Stimulated activated naive CD8-positive, alpha-beta T cell treated with anti-CD3 and anti-CD28 coated beads, Interleukin-15, Interleukin-2, amounts not matched to agents 100 ng/mL and 50 ng/mL, for 24 hours (primary cell): ENCODE data around the gene PLCB4.

ENCODE experiments used
- H3K27ac Mint-ChIP-seq: one replicate; pipeline ENCODE4 v1.8.0; 2021; ENCODE audit warnings: mild to moderate bottlenecking, mixed read lengths
- H3K27me3 Mint-ChIP-seq: one replicate; pipeline ENCODE4 v1.8.0; 2021; ENCODE audit warnings: mixed read lengths
- H3K36me3 Mint-ChIP-seq: one replicate; pipeline ENCODE4 v1.8.0; 2021; ENCODE audit warnings: low read depth, mixed read lengths
- H3K4me1 Mint-ChIP-seq: one replicate; pipeline ENCODE4 v1.8.0; 2021; ENCODE audit warnings: low read depth, mixed read lengths
- H3K4me3 Mint-ChIP-seq: one replicate; pipeline ENCODE4 v1.8.0; 2021; ENCODE audit warnings: mild to moderate bottlenecking, mixed read lengths
- H3K9me3 Mint-ChIP-seq: one replicate; pipeline ENCODE4 v1.8.0; 2021; ENCODE audit warnings: mixed read lengths

PLCB4 gene

GRCh38 chr20:9243986-9244385, 175.1 kb downstream of the PLCB4 start:
- no peak overlapping the region for H3K4me3 Mint-ChIP-seq
- no peaks in the 10 kb centered on the region for H3K4me1 Mint-ChIP-seq
- no peaks in the 10 kb centered on the region for H3K36me3 Mint-ChIP-seq
- H3K27me3 Mint-ChIP-seq = no peaks in the 10 kb centered on the region
- H3K9me3 Mint-ChIP-seq = no peaks in the 10 kb centered on the region
- no peak overlapping the region for H3K27ac Mint-ChIP-seq

- Mint-ChIP-seq H3K9me3 (no peaks in the 10 kb centered on the region), H3K4me3 (no peak overlapping the region), H3K36me3 (no peaks in the 10 kb centered on the region), H3K27ac (no peak overlapping the region), H3K27me3 (no peaks in the 10 kb centered on the region), H3K4me1 (no peaks in the 10 kb centered on the region)
Observed at GRCh38 chr20:9244811-9245210, 175.9 kb downstream of the PLCB4 start.

DNA sequence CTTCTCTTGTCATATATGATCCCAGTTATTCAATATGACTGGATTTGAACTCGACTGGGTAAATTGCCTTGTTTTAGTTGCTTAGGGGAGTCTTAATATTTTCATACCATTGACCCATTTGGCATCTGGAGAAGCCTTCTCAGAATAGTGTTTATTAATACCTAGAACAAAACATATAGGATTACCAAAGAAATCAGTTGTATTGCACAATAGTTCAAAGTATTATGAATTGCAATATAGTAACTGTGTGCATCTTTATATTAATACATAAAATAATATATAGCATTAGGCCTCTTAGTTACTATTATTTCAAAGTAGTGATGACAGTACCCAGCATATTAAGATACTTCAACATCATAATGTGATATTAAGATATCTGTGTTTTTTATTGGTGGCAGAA, 177.8 kb downstream of the PLCB4 start:
- H3K36me3 Mint-ChIP-seq = no peaks in the 10 kb centered on the region
- no peaks in the 10 kb centered on the region for H3K27me3 Mint-ChIP-seq
- H3K9me3 Mint-ChIP-seq = no peaks in the 10 kb centered on the region
- H3K4me1 Mint-ChIP-seq = no peaks in the 10 kb centered on the region
- no peak overlapping the region for H3K27ac Mint-ChIP-seq
- no peak overlapping the region for H3K4me3 Mint-ChIP-seq

GRCh38 chr20:9250511-9250910, 181.6 kb downstream of the PLCB4 start:
- Mint-ChIP-seq H3K4me3 (no peak overlapping the region), H3K27me3 (no peaks in the 10 kb centered on the region), H3K27ac (no peak overlapping the region), H3K36me3 (no peaks in the 10 kb centered on the region), H3K9me3 (no peaks in the 10 kb centered on the region), H3K4me1 (no peaks in the 10 kb centered on the region)

DNA sequence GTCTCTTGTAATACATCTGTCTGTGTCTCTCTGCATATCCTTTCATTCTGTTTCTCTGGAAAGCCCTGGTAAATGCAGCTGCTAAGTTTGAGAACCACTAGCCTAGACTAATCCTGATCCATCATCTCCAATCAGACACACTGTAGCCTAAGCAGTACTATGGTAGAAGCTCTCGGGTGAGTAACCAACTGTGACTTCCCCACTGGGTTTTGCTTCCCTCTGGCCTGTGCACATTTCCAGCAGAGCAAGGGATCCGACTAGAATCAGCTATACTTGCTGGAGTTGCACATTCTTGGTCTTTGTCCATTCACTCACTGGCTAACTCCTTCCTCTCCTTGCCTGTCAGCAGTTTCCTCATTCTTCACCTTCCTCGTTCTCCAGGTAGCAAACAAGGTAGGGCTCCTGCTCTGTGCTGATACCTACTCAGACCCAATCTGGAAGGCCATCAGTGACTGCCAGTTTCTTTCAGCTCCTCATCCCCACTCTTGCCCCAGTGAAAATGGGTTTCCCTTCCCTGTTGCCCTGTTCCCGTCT, 184.2 kb downstream of the PLCB4 start:
- no peaks in the 10 kb centered on the region for H3K4me1 Mint-ChIP-seq
- H3K27ac Mint-ChIP-seq = no peak overlapping the region
- no peak overlapping the region for H3K4me3 Mint-ChIP-seq

DNA sequence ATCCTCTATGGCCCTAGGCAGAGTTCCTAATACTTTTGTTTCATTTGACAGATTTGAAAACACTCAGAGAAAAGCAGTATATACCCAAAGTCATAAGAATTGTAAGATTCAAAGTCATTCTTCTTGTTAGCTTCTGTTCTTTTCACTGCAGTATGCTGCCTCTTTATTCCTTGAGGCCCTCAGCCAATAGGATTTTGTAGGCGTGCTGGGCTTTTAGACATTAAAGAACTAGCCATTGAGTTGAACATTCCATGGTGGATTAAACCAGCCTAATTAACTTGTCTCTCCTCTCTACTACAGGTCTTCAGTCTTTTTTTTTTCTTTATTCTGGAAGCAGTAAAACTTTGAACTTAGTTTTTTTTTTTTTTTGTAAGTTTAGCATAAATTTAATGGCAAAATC, 186.3 kb downstream of the PLCB4 start:
- Mint-ChIP-seq H3K9me3 (no peaks in the 10 kb centered on the region), H3K36me3 (no peaks in the 10 kb centered on the region), H3K4me1 (no peaks in the 10 kb centered on the region), H3K27ac (no peak overlapping the region), H3K4me3 (no peak overlapping the region), H3K27me3 (no peaks in the 10 kb centered on the region)

More for the DNA sequence above, 184.2 kb downstream of the PLCB4 start:
- H3K36me3 Mint-ChIP-seq = no peaks in the 10 kb centered on the region
- H3K9me3 Mint-ChIP-seq = no peaks in the 10 kb centered on the region
- H3K27me3 Mint-ChIP-seq = no peaks in the 10 kb centered on the region

GRCh38 chr20:9256393-9256792, 187.5 kb downstream of the PLCB4 start:
- no peaks in the 10 kb centered on the region for H3K9me3 Mint-ChIP-seq
- H3K36me3 Mint-ChIP-seq = no peaks in the 10 kb centered on the region
- H3K4me3 Mint-ChIP-seq = no peak overlapping the region
- H3K4me1 Mint-ChIP-seq = no peaks in the 10 kb centered on the region
- no peaks in the 10 kb centered on the region for H3K27me3 Mint-ChIP-seq
- no peak overlapping the region for H3K27ac Mint-ChIP-seq

GRCh38 chr20:9258901-9259300, 190.0 kb downstream of the PLCB4 start:
- Mint-ChIP-seq H3K4me3 (no peak overlapping the region), H3K27ac (no peak overlapping the region), H3K27me3 (no peaks in the 10 kb centered on the region), H3K36me3 (no peaks in the 10 kb centered on the region), H3K4me1 (no peaks in the 10 kb centered on the region), H3K9me3 (no peaks in the 10 kb centered on the region)

DNA sequence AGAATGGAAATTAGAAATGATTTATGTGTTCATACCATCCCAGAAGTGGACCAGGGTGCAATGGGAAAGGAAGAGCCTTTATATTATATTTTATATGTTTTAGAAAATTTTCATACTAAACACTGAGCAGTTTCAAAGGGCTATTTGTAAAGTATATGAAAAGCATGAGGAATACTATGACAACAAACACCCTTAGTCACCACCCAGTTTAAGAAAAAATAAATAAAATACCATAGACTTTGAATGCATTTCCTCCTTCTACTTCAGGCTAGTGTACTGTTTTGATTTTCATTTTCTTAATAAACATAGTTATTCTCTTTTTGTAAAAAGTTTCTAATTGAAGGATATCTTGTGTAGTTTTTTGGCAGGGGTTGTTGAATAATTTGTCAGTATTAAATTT, 191.1 kb downstream of the PLCB4 start:
- Mint-ChIP-seq H3K27me3 (no peaks in the 10 kb centered on the region), H3K4me1 (no peaks in the 10 kb centered on the region), H3K27ac (no peak overlapping the region)

GRCh38 chr20:9261781-9262180, 192.9 kb downstream of the PLCB4 start:
- H3K9me3 Mint-ChIP-seq = no peaks in the 10 kb centered on the region
- no peaks in the 10 kb centered on the region for H3K36me3 Mint-ChIP-seq
- H3K4me1 Mint-ChIP-seq = no peaks in the 10 kb centered on the region
- H3K4me3 Mint-ChIP-seq = no peak overlapping the region
- H3K27ac Mint-ChIP-seq = no peak overlapping the region
- no peaks in the 10 kb centered on the region for H3K27me3 Mint-ChIP-seq

More for the DNA sequence above, 191.1 kb downstream of the PLCB4 start:
- no peak overlapping the region for H3K4me3 Mint-ChIP-seq
- no peaks in the 10 kb centered on the region for H3K9me3 Mint-ChIP-seq
- no peaks in the 10 kb centered on the region for H3K36me3 Mint-ChIP-seq

GRCh38 chr20:9262653-9263194, 193.8 kb downstream of the PLCB4 start:
- H3K4me3 Mint-ChIP-seq = no peak overlapping the region
- no peaks in the 10 kb centered on the region for H3K4me1 Mint-ChIP-seq
- no peaks in the 10 kb centered on the region for H3K9me3 Mint-ChIP-seq
- no peaks in the 10 kb centered on the region for H3K27me3 Mint-ChIP-seq
- no peaks in the 10 kb centered on the region for H3K36me3 Mint-ChIP-seq
- H3K27ac Mint-ChIP-seq = no peak overlapping the region

GRCh38 chr20:9269280-9269971, 200.5 kb downstream of the PLCB4 start:
- Mint-ChIP-seq H3K36me3 (no peaks in the 10 kb centered on the region), H3K27me3 (no peaks in the 10 kb centered on the region), H3K27ac (no peak overlapping the region), H3K9me3 (no peaks in the 10 kb centered on the region), H3K4me3 (no peak overlapping the region), H3K4me1 (no peaks in the 10 kb centered on the region)

DNA sequence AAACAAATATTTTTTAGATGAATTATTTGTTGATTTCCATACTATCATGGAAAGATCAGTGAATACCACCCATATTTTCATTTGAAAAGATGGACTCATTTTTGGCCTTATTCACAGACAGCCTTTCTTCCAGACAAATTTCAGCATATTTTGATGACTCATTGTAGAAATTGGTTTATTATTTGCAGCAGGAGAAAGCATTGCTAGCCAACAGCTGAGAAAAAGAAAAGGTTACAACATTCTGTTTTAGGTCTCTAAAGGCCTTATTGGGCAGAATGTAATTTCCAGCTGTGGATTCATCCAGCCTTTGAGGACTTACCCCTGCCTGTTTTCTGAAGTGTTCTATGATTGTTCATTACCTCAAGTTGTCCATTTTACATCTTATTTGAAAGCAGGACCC, 201.9 kb downstream of the PLCB4 start:
- H3K4me3 Mint-ChIP-seq = no peak overlapping the region
- no peak overlapping the region for H3K27ac Mint-ChIP-seq
- H3K9me3 Mint-ChIP-seq = no peaks in the 10 kb centered on the region
- no peaks in the 10 kb centered on the region for H3K4me1 Mint-ChIP-seq
- H3K36me3 Mint-ChIP-seq = no peaks in the 10 kb centered on the region
- no peaks in the 10 kb centered on the region for H3K27me3 Mint-ChIP-seq

DNA sequence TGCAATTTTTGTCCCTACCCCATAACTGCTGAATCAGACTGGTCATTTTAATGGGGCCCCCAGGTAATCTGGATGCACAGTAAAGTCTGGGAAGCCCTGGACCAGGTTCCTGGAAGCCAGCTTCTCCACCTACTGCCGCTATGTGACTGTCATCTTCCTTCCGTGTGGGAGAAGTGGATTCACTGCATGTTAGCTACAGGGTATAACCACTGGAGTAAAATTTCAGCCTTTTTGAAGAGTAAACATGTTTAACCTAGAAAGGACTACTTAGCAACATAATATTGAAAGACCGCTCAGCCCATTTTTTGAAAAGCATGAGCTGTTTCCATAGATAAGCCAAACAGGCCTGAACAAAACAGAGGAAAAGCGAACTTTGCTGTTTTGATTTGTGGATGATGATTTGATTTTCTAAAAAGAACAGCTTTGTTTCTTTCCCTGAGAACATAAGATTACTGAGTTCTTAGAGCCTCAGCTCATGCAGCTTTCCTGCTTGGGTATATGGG, 208.1 kb downstream of the PLCB4 start:
- Mint-ChIP-seq H3K4me3 (no peak overlapping the region), H3K36me3 (no peaks in the 10 kb centered on the region), H3K27me3 (peaks cover 7% of the 10 kb centered on the region), H3K27ac (no peak overlapping the region), H3K4me1 (no peaks in the 10 kb centered on the region), H3K9me3 (no peaks in the 10 kb centered on the region)

- Mint-ChIP-seq H3K36me3 (no peaks in the 10 kb centered on the region), H3K4me1 (no peaks in the 10 kb centered on the region), H3K27ac (no peak overlapping the region), H3K27me3 (peaks cover 7% of the 10 kb centered on the region), H3K4me3 (no peak overlapping the region), H3K9me3 (no peaks in the 10 kb centered on the region)
Observed at GRCh38 chr20:9279918-9280401, 211.1 kb downstream of the PLCB4 start.
